ENCODE measurements around the gene KCTD1.

DNA sequence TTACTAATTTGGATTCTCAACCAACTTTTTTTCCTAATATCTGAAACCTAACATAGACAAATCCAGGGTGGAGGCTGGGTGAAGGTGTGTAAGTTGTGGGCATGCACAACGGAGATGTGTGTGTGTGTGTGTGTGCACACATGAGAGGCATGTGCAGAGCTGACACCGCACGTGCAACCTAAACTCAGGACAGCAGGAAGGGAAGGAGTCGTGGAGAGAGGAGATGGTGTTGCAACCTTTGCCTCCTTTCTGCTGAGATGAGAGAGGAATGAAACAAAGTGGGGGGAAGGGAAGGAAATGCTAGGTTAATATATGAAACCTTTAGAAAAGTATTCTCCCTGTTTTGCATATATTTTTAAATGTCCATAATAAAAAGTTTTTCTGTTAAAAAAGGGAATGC, 64.7 kb downstream of the KCTD1 start:
- TF ChIP-seq, protein P1, sequence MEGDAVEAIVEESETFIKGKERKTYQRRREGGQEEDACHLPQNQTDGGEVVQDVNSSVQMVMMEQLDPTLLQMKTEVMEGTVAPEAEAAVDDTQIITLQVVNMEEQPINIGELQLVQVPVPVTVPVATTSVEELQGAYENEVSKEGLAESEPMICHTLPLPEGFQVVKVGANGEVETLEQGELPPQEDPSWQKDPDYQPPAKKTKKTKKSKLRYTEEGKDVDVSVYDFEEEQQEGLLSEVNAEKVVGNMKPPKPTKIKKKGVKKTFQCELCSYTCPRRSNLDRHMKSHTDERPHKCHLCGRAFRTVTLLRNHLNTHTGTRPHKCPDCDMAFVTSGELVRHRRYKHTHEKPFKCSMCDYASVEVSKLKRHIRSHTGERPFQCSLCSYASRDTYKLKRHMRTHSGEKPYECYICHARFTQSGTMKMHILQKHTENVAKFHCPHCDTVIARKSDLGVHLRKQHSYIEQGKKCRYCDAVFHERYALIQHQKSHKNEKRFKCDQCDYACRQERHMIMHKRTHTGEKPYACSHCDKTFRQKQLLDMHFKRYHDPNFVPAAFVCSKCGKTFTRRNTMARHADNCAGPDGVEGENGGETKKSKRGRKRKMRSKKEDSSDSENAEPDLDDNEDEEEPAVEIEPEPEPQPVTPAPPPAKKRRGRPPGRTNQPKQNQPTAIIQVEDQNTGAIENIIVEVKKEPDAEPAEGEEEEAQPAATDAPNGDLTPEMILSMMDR (IDR thresholded peaks at IDR 0.05) = no peak
- no peak for TF ChIP-seq POLR2A (IDR thresholded peaks at IDR 0.05)
